Measurements from ENCODE around the gene DST.

DST gene

GRCh38 chr6:56671651-56672461 is 29.2 kb upstream of the DST start:
- H3K4me3 ChIP-seq (ENCODE audit: low read depth, low read length, poor library complexity, severe bottlenecking) = no peak overlapping the region
- H3K9ac ChIP-seq (ENCODE audit: low read length) = no peak overlapping the region
- H3K4me1 ChIP-seq (ENCODE audit: insufficient read depth, low read length, severe bottlenecking) = no peaks in the 10 kb centered on the region
- no peaks in the 10 kb centered on the region for H3K36me3 ChIP-seq (ENCODE audit: insufficient read depth, low read length)
- H3K79me2 ChIP-seq (ENCODE audit: insufficient read depth, low read length) = no peaks in the 10 kb centered on the region
- H3K27me3 ChIP-seq (ENCODE audit: insufficient read depth, low read length) = no peaks in the 10 kb centered on the region
- H3K9me2 ChIP-seq (ENCODE audit: low read depth, low read length) = no peaks in the 10 kb centered on the region
- no peak overlapping the region for H2AFZ ChIP-seq (ENCODE audit: low read length)
- no peaks in the 10 kb centered on the region for H3K9me3 ChIP-seq (ENCODE audit: low read length)
- H4K20me1 ChIP-seq (ENCODE audit: insufficient read depth, low read length) = no peaks in the 10 kb centered on the region
- TF ChIP-seq, protein P1, sequence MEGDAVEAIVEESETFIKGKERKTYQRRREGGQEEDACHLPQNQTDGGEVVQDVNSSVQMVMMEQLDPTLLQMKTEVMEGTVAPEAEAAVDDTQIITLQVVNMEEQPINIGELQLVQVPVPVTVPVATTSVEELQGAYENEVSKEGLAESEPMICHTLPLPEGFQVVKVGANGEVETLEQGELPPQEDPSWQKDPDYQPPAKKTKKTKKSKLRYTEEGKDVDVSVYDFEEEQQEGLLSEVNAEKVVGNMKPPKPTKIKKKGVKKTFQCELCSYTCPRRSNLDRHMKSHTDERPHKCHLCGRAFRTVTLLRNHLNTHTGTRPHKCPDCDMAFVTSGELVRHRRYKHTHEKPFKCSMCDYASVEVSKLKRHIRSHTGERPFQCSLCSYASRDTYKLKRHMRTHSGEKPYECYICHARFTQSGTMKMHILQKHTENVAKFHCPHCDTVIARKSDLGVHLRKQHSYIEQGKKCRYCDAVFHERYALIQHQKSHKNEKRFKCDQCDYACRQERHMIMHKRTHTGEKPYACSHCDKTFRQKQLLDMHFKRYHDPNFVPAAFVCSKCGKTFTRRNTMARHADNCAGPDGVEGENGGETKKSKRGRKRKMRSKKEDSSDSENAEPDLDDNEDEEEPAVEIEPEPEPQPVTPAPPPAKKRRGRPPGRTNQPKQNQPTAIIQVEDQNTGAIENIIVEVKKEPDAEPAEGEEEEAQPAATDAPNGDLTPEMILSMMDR (IDR thresholded peaks at IDR 0.05; ENCODE audit: low read length) = no peak
- no peak for TF ChIP-seq EZH2 (IDR thresholded peaks at IDR 0.05; ENCODE audit: borderline replicate concordance, low read length)
- no peak overlapping the region for H3K27ac ChIP-seq (ENCODE audit: low read depth, low read length, poor library complexity, severe bottlenecking)
- no peaks in the 10 kb centered on the region for H3F3A ChIP-seq (ENCODE audit: insufficient read depth, low read length)
- H3K4me2 ChIP-seq (ENCODE audit: low read length) = no peak overlapping the region

- Histone ChIP-seq H3K9me2 (ENCODE audit: low read depth, low read length) (no peaks in the 10 kb centered on the region), H3K79me2 (ENCODE audit: insufficient read depth, low read length) (no peaks in the 10 kb centered on the region), H3K27ac (ENCODE audit: low read depth, low read length, poor library complexity, severe bottlenecking) (no peak overlapping the region), H3K9me3 (ENCODE audit: low read length) (no peaks in the 10 kb centered on the region), H3F3A (ENCODE audit: insufficient read depth, low read length) (no peaks in the 10 kb centered on the region), H3K4me1 (ENCODE audit: insufficient read depth, low read length, severe bottlenecking) (no peaks in the 10 kb centered on the region), H3K4me3 (ENCODE audit: low read depth, low read length, poor library complexity, severe bottlenecking) (no peak overlapping the region), H3K9ac (ENCODE audit: low read length) (no peak overlapping the region), H4K20me1 (ENCODE audit: insufficient read depth, low read length) (no peaks in the 10 kb centered on the region), H2AFZ (ENCODE audit: low read length) (no peak overlapping the region), H3K27me3 (ENCODE audit: insufficient read depth, low read length) (no peaks in the 10 kb centered on the region), H3K4me2 (ENCODE audit: low read length) (no peak overlapping the region), H3K36me3 (ENCODE audit: insufficient read depth, low read length) (no peaks in the 10 kb centered on the region)
- TF ChIP-seq, protein P1 (IDR thresholded peaks at IDR 0.05; ENCODE audit: low read length) = no peak
- TF ChIP-seq EZH2 (IDR thresholded peaks at IDR 0.05; ENCODE audit: borderline replicate concordance, low read length) = no peak
These were observed 28.5 kb upstream of the DST start for GRCh38 chr6:56671160-56671559.

DNA sequence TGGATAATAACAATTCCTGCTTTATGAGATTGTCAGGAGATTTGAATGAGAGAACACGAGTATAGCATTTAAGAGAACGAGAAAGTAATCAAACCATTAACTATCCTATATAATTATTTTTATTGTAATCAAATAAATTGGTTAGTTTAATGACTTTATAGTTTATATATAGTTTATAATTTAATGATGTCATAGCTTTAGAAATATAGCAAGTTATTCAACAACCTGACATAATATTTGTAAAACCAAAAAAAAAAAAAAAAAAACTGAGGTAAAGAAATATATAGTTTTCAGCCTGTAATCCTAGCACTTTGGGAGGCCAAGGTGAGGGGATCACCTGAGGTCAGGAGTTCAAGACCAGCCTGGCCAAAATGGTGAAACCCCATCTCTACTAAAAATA is 26.4 kb upstream of the DST start:
- Histone ChIP-seq H3K27ac (ENCODE audit: low read depth, low read length, poor library complexity, severe bottlenecking) (no peak overlapping the region), H3K9me2 (ENCODE audit: low read depth, low read length) (no peaks in the 10 kb centered on the region), H4K20me1 (ENCODE audit: insufficient read depth, low read length) (no peaks in the 10 kb centered on the region), H3K4me1 (ENCODE audit: insufficient read depth, low read length, severe bottlenecking) (no peaks in the 10 kb centered on the region), H3K27me3 (ENCODE audit: insufficient read depth, low read length) (no peaks in the 10 kb centered on the region), H3K4me3 (ENCODE audit: low read depth, low read length, poor library complexity, severe bottlenecking) (no peak overlapping the region), H2AFZ (ENCODE audit: low read length) (no peak overlapping the region), H3K4me2 (ENCODE audit: low read length) (no peak overlapping the region), H3K36me3 (ENCODE audit: insufficient read depth, low read length) (no peaks in the 10 kb centered on the region), H3K9me3 (ENCODE audit: low read length) (no peaks in the 10 kb centered on the region), H3K79me2 (ENCODE audit: insufficient read depth, low read length) (no peaks in the 10 kb centered on the region), H3K9ac (ENCODE audit: low read length) (no peak overlapping the region), H3F3A (ENCODE audit: insufficient read depth, low read length) (no peaks in the 10 kb centered on the region)
- no peak for TF ChIP-seq EZH2 (IDR thresholded peaks at IDR 0.05; ENCODE audit: borderline replicate concordance, low read length)
- TF ChIP-seq, protein P1 (IDR thresholded peaks at IDR 0.05; ENCODE audit: low read length) = no peak
